SKM-1 (cell line): ENCODE measurements around the gene ALAS1.

Experiments
- DNase-seq: peaks from one replicate; lab custom pipeline; 2025; ENCODE audit not compliant: unreplicated experiment; lab: John Stamatoyannopoulos, UW

The ALAS1 gene

DNA sequence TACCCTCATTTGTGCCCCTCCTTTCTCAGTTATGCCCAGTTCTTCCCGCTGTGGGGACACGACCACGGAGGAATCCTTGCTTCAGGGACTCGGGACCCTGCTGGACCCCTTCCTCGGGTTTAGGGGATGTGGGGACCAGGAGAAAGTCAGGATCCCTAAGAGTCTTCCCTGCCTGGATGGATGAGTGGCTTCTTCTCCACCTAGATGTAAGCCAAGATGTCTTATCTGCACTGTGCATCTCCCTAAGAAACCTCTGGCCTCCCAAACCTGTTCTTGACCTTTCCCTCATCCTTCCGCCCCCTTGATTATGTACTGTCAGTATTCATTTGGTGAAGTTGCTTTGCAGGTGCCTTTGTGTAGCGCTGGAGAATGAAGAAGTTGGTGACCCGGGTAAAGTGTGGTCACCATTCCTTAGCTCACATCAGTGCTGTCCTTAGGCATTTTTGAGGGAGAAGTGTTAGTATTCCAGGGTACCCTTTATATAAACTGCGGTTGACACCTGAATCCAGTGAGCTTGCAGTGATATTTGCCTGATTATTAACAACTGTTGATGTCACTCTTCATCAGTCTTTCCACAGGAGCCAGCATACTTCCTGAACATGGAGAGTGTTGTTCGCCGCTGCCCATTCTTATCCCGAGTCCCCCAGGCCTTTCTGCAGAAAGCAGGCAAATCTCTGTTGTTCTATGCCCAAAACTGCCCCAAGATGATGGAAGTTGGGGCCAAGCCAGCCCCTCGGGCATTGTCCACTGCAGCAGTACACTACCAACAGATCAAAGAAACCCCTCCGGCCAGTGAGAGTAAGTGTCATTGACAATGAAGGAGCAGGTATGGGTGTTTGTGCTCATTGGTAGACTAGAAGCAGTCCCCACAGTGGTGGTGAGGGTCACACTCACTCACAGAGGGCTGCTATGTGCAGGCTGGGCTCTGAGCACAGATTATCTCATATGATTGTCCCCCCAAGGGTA, 966 bp downstream of the ALAS1 start:
- DNase-seq, result no peak

DNA sequence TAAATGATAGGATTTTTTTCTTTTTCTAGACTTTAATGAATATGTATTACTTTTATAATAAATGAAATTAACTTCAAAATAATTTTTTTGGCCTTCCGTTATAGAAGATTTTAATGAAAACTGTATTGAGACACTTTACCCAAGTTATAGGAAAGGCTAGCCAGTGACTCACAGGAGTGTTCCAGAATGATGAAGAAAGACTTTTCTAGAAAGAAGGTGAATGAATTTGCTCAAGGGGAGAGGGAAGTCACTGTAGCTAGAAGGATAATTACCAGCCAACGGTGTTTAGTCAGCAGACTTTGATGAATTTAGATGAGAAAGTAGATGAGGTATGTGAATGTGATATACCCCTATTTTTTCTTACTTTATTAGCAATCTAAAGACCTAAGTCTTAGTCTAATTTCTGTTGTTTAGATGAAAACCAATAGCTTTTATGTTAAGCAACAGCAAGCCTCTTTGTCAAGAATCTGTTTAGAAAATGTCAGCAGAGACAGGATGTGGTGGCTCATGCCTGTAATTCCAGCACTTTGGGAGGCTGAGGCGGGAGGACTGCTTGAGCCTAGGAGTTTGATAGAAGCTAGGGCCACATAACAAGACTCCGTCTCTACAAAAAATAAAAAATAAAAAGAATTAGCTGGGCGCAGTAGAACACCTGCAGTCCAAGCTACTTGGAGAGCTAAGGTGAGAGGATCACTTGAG, 3.2 kb downstream of the ALAS1 start:
- no peak for DNase-seq

DNA sequence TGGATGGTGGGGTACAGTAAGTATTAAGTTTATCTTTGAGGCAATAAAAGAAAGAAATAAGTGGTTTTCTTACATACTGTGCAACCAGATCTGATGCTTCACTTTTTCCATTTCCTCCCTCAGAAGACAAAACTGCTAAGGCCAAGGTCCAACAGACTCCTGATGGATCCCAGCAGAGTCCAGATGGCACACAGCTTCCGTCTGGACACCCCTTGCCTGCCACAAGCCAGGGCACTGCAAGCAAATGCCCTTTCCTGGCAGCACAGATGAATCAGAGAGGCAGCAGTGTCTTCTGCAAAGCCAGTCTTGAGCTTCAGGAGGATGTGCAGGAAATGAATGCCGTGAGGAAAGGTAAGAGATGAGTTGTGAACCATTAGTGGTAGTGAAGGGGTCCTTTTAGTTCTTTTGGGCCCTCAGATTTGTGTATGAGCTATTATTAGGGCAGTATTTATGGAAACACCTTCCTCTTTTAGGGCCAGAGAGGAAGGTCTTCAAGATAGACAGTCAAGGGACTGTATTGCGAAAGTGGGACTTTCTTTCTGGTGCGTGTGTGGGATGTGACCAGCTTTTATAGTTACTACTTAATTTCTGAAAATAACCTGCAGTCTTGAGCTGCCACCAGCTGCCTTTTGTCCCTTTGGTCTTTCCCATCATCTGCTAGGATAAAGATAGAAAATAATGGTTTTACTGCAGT, 4.6 kb downstream of the ALAS1 start:
- peak; percentile 39 for DNase-seq

DNA sequence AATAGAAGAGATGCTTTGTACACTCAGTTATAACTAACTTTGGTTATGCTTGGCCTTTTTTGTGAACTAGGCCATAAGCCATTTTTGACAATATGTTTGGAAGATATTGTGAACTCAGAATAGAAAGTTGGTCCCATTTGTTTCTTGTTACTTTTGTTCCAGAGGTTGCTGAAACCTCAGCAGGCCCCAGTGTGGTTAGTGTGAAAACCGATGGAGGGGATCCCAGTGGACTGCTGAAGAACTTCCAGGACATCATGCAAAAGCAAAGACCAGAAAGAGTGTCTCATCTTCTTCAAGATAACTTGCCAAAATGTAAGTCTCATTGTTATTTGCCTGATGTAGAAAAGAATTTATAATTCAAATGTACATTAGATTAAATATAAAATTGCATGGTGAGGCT, 5.7 kb downstream of the ALAS1 start:
- DNase-seq, result no peak

DNA sequence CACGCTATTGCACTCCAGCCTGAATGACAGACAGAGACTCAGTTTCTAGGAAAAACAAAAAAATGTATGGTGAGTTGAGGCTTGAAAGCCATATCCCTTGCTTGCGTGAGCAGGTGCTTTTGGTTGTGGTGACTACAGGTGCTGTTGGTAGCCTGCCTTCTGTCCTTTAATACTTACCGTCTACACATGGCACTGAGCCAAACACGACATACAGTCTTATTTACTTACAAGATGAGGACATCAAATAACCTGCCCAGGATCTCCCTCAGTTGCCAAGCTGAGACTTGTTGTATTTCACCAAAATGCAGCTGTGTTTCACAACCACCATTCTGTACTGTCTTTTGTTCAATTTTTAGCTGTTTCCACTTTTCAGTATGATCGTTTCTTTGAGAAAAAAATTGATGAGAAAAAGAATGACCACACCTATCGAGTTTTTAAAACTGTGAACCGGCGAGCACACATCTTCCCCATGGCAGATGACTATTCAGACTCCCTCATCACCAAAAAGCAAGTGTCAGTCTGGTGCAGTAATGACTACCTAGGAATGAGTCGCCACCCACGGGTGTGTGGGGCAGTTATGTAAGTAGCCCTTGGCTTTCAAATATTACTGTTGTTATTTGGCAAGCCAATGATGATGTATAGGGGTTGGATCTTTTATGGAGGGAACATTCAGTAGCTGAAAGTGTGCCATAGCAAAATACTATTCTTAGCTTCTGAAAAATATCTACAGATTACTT, 6.5 kb downstream of the ALAS1 start:
- no peak for DNase-seq

DNA sequence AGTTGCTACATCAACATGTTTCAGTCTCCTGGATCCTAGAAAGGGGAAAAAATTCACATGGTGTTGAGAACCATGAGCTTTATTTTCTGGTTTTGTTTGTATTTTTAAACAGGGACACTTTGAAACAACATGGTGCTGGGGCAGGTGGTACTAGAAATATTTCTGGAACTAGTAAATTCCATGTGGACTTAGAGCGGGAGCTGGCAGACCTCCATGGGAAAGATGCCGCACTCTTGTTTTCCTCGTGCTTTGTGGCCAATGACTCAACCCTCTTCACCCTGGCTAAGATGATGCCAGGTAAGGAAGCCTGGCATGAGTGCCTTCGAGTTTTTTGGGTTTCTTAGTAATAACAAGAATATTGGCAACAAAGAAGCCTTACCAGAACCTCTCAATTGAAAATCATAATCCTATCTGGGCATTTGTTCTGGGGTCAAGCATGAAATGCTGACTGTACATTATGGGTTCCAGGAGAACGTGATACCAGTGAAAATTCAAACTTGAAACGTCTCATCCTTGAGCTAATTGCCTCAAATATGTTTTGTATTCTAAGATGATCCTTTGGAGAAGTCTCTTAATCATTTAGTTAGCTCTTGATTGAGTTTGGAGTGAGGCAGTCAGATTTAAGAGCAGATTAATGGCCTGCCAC, 7.9 kb downstream of the ALAS1 start:
- DNase-seq, result no peak

DNA sequence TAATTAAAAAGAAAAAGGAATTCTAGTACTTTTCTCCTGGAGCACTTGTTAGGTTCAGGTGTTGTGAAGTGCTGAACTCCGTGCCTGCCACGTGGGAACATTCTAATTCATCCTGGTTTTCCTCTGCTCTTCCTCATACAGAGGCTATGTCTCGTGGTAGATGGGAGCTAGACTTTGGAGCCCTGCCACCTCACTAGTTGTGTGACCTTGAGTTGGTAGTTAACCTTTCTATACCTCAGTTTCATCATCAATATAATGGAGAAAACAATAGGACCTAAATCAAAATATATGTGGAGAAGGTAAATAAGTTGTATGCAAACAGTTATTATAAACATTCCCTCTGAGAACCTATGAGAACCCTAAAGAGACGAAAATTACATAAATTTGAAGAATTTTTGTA, 10.6 kb downstream of the ALAS1 start:
- no peak for DNase-seq

GRCh38 chr3:52210037-52210436, 12.1 kb downstream of the ALAS1 start:
- DNase-seq, result no peak

DNA sequence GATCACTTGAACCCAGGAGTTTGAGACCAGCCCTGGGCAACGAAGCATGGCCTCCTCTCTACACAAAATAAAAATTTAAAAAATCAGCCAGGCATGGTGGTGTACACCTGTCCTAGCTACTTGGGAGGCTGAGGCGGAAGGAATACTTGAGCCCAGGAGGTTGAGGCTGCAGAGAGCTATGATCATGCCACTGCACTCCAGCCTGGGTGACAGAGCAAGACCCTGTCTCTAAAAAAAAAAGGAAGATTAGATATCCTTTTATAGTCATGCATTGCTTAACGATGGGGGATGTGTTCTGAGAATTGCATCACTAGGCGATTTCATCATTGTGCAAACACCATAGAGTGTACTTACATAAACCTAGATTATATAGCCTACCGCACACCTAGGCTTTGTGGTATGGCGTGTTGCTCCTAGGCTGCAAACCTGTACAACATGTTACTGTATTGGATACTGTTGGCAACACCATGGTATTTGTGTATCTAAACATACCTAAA, 12.6 kb downstream of the ALAS1 start:
- peak; percentile 84 for DNase-seq

GRCh38 chr3:52211268-52211891, 13.4 kb downstream of the ALAS1 start:
- no peak for DNase-seq

DNA sequence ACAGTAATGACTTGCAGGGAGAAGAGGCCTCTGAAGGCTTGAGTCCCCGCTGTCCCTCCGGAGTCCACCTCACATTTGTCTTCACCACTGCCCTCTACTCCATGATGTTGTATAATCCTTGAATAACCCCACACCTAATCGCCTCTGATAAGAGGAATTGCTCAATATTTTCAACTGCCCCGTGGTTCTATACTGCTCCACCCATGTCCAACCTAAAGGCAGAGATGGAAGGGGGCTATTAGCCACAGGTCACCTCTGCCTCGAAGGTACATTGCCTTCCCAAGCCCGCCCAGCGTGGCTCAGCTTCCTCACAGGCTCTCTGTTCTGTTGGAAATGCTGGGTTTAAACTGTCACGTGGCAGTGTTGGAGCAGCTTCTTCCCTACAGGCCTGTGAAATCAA, 15.0 kb downstream of the ALAS1 start:
- DNase-seq, result no peak

DNA sequence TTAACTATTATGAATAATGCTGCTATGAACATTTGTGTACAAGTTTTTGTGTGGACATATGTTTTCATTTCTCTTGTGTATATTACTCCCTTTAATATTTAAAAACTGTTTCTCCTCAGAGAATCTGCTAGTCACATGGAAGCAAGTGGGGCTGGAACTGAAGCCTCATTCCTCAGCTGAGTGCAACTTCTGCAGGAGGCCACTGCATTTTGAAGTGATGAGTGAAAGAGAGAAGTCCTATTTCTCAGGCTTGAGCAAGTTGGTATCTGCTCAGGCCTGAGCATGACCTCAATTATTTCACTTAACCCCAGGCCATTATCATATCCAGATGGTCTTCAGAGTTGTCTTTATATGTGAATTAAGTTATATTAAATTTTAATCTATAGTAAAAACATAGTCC, 15.9 kb downstream of the ALAS1 start:
- DNase-seq, result no peak

GRCh38 chr3:52215351-52215750, 17.4 kb downstream of the ALAS1 start:
- DNase-seq, result no peak

- DNase-seq, result no peak
Measured at GRCh38 chr3:52216585-52217408, 18.8 kb downstream of the ALAS1 start.

DNA sequence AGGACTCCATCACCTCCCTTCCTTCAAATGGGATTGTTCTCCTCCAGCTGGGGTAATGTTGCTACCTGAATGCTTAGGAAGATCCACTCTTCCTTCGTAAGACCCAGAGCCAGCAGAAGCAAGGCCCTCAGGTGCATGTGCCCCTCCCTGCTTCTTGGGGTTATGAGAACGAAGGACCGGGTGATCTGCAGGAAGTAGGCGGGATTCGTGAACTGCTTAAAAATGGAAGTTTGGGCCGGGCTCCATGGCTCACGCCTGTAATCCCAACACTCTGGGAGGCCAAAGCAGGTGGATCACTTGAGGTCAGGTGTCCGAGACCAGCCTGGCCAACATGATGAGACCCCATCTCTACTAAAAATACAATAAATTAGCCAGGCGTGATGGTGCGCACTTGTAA, 19.4 kb downstream of the ALAS1 start:
- DNase-seq, result no peak

DNA sequence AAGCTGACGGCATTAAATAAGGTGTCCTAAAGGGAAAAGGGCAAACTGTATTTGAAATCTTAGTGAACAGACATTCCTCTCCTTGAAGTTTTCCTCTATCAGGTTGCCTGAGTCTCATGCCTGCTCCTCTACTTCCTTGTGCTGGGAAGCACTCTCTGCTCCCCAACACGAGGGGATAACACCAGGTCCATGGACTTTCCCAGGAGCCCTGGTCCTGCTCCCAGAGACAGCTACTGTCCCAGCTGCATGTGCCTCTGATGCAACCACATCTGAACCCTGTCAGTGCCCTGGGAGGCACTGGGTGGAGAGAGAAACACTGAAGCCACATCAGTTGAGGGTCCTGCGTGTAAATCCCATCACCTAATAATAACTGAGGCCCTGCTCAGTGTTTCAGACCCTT, 20.1 kb downstream of the ALAS1 start:
- DNase-seq, result no peak

DNA sequence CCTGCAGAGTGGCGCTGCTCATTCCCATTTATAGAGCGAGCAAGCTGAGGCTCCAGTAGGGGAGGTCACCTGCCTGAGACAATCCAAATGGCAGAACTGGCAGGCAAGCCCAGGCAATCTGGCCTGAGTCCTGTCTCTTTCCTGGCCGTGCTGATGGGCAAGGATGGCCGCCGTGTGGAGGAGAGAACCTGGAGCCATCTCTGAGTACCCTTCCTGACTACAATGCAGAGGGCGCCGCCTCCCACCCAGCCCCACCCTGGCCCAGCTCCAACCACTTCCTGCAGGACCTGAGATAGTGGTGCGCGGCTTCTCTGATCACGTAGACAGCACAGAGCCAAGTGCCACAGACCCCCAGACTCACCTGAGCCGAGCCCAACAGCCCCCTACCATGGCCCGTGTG, 20.5 kb downstream of the ALAS1 start:
- no peak for DNase-seq

DNA sequence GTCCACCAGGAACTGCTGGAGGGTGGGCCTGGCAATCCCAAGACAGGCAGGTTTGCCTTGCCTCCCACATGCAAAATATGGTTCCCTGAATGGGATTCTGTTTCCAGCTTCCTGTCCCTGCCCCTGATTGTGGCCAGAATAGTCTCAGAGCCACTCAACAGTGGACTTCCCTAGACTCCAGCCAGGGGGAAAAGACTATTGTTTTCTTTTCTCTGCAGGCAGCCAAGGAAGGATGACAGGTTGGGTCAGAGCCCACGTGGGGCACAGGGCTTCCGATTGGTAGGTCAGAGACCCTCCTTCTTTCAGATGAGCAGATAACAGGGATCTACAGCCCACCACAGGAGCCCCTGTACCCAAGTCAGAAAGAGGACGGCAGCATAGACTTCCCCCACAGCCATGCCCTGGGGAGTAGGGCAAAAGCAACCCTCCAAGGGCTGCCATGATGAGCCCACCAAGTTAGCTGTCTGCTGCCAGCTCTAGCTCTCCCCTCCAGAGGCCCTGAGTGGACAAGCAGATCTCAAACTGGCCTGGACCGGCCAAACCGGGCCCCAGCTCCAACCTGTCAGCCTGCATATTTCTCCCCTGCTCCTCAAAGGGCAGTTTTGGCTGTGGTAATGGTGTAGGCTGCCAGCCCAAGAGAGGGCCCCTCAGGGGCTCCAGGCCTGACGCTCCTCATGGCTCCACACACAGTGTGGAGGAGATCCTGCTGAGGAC, 21.1 kb downstream of the ALAS1 start:
- DNase-seq, result no peak
